ENCODE measurements around the gene BPI.
"Not testable (repeated sequence)": the region's sequence is repeated elsewhere in the genome, so short reads cannot be mapped to it uniquely, and the experiment has no call there.

The BPI gene

GRCh38 chr20:38338849-38339520 lies 35.0 kb downstream of the BPI start:
- ChIA-PET CTCF (interaction anchor here (0.7 to 4.7 kb wide), 8 partner anchors 15 to 135 kb away, joined by 3 to 32 read pairs (median 4); no protein-coding TSS in a partner anchor), POLR2A (no interaction called here)
- no peak for TF ChIP-seq CTCF (IDR thresholded peaks at IDR 0.05; ENCODE audit: insufficient read depth, low read length, missing control alignments)
- no peak for DNase-seq (ENCODE audit: low read depth, low spot score)
- H3K4me3 ChIP-seq (ENCODE audit: low read depth, low read length) = no peak overlapping the region

DNA sequence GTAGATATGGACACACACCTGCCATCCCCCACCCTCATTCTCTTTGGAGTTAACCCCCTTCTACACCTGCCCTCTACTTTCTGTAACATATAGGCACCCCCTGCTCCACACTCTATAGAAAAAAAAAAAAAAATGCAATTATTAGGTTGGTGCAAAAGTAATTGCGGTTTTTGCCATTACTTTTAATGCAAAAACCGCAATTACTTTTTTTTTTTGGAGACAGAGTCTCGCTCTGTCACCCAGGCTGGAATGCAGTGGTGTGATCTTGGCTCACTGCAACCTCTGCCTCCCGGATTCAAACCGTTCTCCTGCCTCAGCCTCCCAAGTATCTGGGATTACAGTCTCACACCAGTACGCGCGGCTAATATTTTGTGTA lies 35.6 kb downstream of the BPI start:
- POLR2A ChIA-PET; H3K4me3 ChIP-seq (ENCODE audit: low read depth, low read length); DNase-seq (ENCODE audit: low read depth, low spot score): not testable (repeated sequence)
- CTCF ChIA-PET = interaction anchor here (1.1 to 4.7 kb wide), 7 partner anchors 17 to 119 kb away, joined by 3 to 32 read pairs (median 4); no protein-coding TSS in a partner anchor

DNA sequence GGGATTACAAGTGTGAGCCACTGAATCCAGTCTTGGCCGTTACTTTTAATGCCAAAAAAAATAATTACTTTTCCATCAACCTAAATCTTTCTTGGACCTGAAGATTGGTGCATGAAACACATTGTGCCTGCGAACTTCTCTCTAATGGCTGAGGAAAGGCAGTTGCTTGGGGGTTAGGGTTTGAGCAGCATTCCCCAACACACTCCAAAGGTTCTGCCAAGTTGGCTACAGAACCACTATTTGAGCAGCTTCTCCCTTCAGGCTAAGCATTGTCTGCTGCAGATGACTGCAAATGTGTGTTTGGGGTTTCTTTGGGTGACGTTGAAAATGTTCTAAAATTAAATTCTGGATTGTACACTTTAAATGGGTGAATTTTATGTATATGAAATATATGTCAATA lies 36.0 kb downstream of the BPI start:
- POLR2A ChIA-PET = no interaction called here
- TF ChIP-seq CTCF (IDR thresholded peaks at IDR 0.05; ENCODE audit: insufficient read depth, low read length, missing control alignments) = no peak
- no peak for DNase-seq (ENCODE audit: low read depth, low spot score)
- H3K4me3 ChIP-seq (ENCODE audit: low read depth, low read length) = no peak overlapping the region
- CTCF ChIA-PET = interaction anchor here (0.7 to 4.7 kb wide), 9 partner anchors 13 to 119 kb away, joined by 3 to 32 read pairs (median 4); no protein-coding TSS in a partner anchor

DNA sequence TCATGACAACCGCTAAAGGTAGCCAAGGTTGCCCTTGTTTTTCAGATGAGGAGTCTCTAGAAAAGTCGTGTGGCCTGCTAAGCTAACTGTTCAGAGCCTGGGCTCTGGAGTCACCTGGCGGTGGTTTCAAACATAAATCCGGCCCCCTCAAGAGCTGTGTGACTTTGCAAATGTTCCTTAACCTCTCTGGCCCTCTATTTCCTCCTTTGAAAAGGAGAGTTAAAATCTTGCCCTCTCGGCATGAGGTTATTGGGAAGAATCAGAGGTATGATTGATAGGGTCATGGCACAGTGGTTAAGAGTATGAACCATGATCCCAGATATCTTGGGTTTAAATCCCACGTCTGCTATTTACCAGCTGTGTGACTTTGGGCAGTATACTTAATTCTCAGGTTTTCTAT lies 36.7 kb downstream of the BPI start:
- POLR2A ChIA-PET = no interaction called here
- CTCF ChIA-PET = interaction anchor here (0.7 to 2.9 kb wide), 9 partner anchors 12 to 120 kb away, joined by 3 to 8 read pairs (median 3); no protein-coding TSS in a partner anchor
- DNase-seq (ENCODE audit: low read depth, low spot score) = no peak
- TF ChIP-seq CTCF (IDR thresholded peaks at IDR 0.05; ENCODE audit: insufficient read depth, low read length, missing control alignments) = no peak
- no peak overlapping the region for H3K4me3 ChIP-seq (ENCODE audit: low read depth, low read length)

DNA sequence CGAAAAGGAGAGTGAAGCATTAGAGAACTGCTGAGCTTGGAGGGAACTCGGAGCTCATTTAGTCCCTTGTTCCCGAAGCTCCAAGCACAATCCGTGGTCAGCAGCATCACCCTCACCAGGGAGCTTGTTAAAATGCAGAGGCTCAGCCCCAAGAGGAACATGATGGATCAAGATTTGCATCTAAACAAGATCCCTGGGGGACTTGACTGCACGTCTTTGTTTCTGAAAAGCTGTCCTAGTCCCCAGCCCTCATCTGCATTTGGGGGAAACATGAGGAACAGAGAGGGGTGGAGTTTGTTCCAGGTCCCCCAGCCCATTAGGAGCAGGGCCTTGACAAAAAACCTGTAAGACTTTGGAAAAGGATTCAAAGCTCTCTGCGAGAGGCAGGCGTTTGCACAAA lies 38.3 kb downstream of the BPI start:
- DNase-seq (ENCODE audit: low read depth, low spot score) = no peak
- CTCF ChIA-PET = interaction anchor here (0.5 to 1.3 kb wide), 4 partner anchors 13 to 120 kb away, joined by 3 to 5 read pairs (median 3); no protein-coding TSS in a partner anchor
- POLR2A ChIA-PET = no interaction called here
- TF ChIP-seq CTCF (IDR thresholded peaks at IDR 0.05; ENCODE audit: insufficient read depth, low read length, missing control alignments) = no peak
- H3K4me3 ChIP-seq (ENCODE audit: low read depth, low read length) = no peak overlapping the region

DNA sequence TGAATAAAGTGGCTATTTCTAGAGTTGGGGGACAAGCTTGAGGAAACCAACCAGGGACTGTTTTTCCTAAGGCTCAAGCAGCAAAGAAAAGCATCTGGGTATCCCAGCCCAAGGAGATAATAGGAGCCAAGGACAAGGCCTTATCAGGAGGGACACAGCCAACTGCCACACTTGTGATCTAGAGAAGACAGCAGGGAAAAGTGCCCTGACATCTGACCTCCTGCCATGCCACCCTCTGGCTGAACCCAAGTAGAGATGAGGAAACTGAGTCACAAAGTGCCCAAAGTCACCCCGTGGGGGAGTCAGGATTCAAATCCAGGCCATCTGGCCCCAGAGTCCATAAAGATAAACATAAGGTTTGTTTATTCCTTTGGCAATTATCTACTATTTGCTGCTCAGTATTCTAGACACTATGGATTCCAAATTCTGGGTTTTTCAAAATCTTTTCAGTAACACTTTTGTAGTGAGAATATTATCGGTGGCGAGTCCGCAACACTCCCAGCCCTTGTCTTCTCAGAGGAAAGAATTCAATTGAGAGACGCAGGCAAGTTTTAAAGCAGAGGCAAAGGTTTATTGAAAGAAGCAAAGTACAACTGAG lies 38.9 kb downstream of the BPI start:
- H3K4me3 ChIP-seq (ENCODE audit: low read depth, low read length) = no peak overlapping the region
- TF ChIP-seq CTCF (IDR thresholded peaks at IDR 0.05; ENCODE audit: insufficient read depth, low read length, missing control alignments) = no peak
- DNase-seq (ENCODE audit: low read depth, low spot score) = no peak
- ChIA-PET POLR2A (no interaction called here), CTCF (interaction anchor here (1.0 to 1.3 kb wide), 3 partner anchors 12 to 120 kb away, joined by 3 to 5 read pairs (median 3); no protein-coding TSS in a partner anchor)
